BE2C (cell line): ENCODE results near the gene FAM53C.
"Not testable (repeated sequence)": the region's sequence is repeated elsewhere in the genome, so short reads cannot be mapped to it uniquely, and the experiment has no call there.

Experiments
- DNase-seq: peaks from one replicate; pipeline ENCODE4 v3.0.0-alpha.2; 2020
- H3K27me3 ChIP-seq: fragments of 250-450 bp; sonication (Bioruptor Pico); 2 replicates; pipeline ENCODE4 v1.5.1; 2020; ENCODE audit warnings: mild to moderate bottlenecking
- H3K36me3 ChIP-seq: fragments of 250-450 bp; sonication (Bioruptor Pico); 2 replicates; pipeline ENCODE4 v1.5.1; 2020; ENCODE audit warnings: mild to moderate bottlenecking
- H3K4me1 ChIP-seq: fragments of 250-450 bp; sonication (Bioruptor Pico); 2 replicates; pipeline ENCODE4 v1.5.1; 2020
- H3K4me3 ChIP-seq: 2 replicates; pipeline ENCODE4 v1.5.1; 2011; ENCODE audit warnings: low read depth, low read length
- H3K9me3 ChIP-seq: fragments of 250-450 bp; sonication (Bioruptor Pico); 2 replicates; pipeline ENCODE4 v1.5.1; 2020
- CTCF ChIP-seq: IDR thresholded peaks from 2 replicates; pipeline ENCODE4 v1.5.1; 2012; ENCODE audit warnings: mild to moderate bottlenecking, low read depth, low read length

FAM53C gene

DNA sequence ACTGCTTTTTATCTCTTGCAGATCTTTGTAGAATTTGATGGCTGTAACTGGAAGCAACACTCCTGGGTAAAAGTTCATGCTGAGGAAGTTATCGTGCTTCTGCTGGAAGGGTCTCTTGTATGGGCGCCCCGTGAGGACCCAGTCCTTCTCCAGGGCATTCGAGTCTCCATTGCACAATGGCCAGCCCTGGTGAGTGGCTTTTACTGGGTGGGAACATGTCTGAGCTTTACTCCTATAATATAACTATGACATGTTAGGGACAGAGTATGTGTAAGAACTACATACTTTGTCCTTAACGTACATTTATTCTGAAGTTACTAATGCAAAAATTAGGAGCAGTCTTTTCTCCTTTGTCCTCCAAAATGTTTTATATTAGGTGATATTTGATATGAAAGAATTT lies 34.6 kb downstream of the FAM53C start:
- no peaks in the 10 kb centered on the region for H3K27me3 ChIP-seq
- H3K9me3 ChIP-seq, result no peaks in the 10 kb centered on the region
- no peak for DNase-seq
- H3K4me1 ChIP-seq, result no peaks in the 10 kb centered on the region
- TF ChIP-seq CTCF, result no peak
- H3K4me3 ChIP-seq, result no peak overlapping the region
- peaks cover 20% of the 10 kb centered on the region for H3K36me3 ChIP-seq

DNA sequence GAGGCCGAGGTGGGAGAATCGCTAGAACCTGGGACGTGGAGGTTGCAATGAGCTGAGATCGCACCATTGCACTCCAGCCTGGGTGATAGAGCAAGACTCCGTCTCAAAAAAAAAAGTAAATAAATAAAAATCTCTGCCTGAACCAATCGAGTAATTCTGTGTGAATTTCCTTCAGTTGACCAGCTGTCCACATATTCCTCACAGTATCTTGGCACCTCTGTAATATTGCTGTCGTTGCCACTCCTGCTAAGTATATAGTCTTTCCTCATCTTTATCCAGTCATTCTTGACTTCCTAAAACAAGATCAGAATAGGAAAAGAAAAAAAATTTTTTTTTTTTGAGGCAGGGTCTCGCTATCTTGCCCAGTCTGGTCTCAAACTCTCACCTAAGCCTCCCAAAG lies 44.3 kb downstream of the FAM53C start:
- Histone ChIP-seq H3K27me3 (no peaks in the 10 kb centered on the region), H3K4me3 (no peak overlapping the region), H3K4me1 (no peaks in the 10 kb centered on the region), H3K36me3 (peaks cover 58% of the 10 kb centered on the region), H3K9me3 (no peaks in the 10 kb centered on the region)
- no peak for TF ChIP-seq CTCF
- no peak for DNase-seq

- H3K27me3 ChIP-seq, result no peaks in the 10 kb centered on the region
- no peak overlapping the region for H3K4me3 ChIP-seq
- TF ChIP-seq CTCF, result no peak
- no peaks in the 10 kb centered on the region for H3K9me3 ChIP-seq
- peaks cover 46% of the 10 kb centered on the region for H3K36me3 ChIP-seq
- no peaks in the 10 kb centered on the region for H3K4me1 ChIP-seq
- no peak for DNase-seq
Measured at GRCh38 chr5:138385660-138386059, 47.6 kb downstream of the FAM53C start.

DNA sequence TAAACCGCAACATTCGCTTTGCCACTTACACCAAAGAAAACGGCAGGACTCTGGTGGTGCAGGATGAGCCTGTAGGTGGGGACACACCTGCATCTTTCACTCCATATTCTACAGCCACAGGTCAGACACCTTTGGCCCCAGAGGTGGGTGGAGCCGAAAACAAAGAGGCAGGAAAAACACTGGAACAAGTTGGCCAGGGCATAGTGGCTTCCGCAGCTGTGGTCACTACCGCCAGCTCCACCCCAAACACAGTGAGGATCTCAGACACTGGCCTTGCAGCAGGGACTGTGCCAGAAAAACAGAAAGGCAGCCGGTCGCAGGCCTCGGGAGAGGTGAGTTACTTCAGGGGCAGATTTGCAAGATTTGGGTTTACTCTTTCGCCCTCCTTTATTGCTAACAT lies 48.2 kb downstream of the FAM53C start:
- TF ChIP-seq CTCF, result no peak
- H3K36me3 ChIP-seq, result peaks cover 43% of the 10 kb centered on the region

GRCh38 chr5:138389332-138389731 lies 51.3 kb downstream of the FAM53C start:
- Histone ChIP-seq H3K4me1 (no peaks in the 10 kb centered on the region), H3K9me3 (no peaks in the 10 kb centered on the region), H3K36me3 (peaks cover 49% of the 10 kb centered on the region), H3K27me3 (no peaks in the 10 kb centered on the region), H3K4me3 (no peak overlapping the region)
- no peak for DNase-seq
- TF ChIP-seq CTCF, result no peak

More for the DNA sequence above, 48.2 kb downstream of the FAM53C start:
- Histone ChIP-seq H3K9me3 (no peaks in the 10 kb centered on the region), H3K4me3 (no peak overlapping the region), H3K27me3 (no peaks in the 10 kb centered on the region), H3K4me1 (no peaks in the 10 kb centered on the region)
- no peak for DNase-seq

DNA sequence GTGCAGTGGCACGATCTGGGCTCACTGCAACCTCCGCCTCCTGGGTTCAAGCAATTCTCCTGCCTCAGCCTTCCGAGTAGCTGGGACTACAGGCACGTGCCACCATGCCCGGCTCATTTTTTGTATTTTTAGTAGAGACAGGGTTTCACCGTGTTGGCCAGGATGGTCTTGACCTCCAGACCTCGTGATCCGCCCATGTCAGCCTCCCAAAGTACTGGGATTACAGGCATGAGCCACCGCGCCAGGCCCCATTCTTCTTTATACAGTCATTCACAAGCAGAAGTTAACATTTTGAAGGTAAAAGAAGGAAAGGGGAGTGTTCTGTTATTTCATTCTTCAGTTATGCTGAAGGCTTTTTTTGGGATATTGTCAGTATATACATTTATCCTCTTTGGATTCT lies 51.8 kb downstream of the FAM53C start:
- H3K9me3 ChIP-seq, H3K27me3 ChIP-seq, DNase-seq, H3K4me1 ChIP-seq, H3K4me3 ChIP-seq: not testable (repeated sequence)
- peaks cover 49% of the 10 kb centered on the region for H3K36me3 ChIP-seq

GRCh38 chr5:138391859-138392386 lies 53.9 kb downstream of the FAM53C start:
- H3K36me3 ChIP-seq, result peaks cover 44% of the 10 kb centered on the region

More at GRCh38 chr5:138391859-138392386, 53.9 kb downstream of the FAM53C start:
- DNase-seq, result no peak
- Histone ChIP-seq H3K27me3 (no peaks in the 10 kb centered on the region), H3K9me3 (no peaks in the 10 kb centered on the region), H3K4me3 (no peak overlapping the region), H3K4me1 (no peaks in the 10 kb centered on the region)
- TF ChIP-seq CTCF, result no peak
